GM18520 (cell line): ENCODE results near the gene ITPKB.
"Not testable (repeated sequence)": the region's sequence is repeated elsewhere in the genome, so short reads cannot be mapped to it uniquely, and the experiment has no call there.

Source experiments
- ATAC-seq: cut with Tn5 transposase; IDR thresholded peaks from one replicate; pipeline ENCODE4 v1.9.1; 2021; ENCODE audit not compliant: unreplicated experiment

Gene ITPKB

DNA sequence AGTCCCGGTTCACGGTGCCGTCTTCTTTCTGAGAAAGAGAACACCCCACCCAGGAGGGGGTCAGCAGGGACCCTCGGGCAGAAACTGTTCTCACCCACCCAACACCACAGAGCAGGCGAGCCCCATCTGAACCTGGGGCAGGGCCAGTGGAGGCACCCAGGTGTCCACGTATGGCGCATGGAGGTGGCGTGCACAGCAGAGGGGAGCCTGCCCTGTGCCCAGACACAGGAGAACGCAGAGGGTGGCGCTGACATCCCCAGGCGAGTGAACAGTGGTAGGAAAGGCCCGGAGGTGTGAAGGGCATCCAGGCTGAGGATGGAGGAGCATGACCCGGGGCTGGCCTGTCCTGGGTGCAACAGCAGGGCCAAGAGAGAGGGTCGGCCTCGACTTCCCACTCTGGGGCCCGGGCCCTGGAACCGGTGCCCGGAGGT is 99.4 kb downstream of the ITPKB start:
- ATAC-seq, result no peak

DNA sequence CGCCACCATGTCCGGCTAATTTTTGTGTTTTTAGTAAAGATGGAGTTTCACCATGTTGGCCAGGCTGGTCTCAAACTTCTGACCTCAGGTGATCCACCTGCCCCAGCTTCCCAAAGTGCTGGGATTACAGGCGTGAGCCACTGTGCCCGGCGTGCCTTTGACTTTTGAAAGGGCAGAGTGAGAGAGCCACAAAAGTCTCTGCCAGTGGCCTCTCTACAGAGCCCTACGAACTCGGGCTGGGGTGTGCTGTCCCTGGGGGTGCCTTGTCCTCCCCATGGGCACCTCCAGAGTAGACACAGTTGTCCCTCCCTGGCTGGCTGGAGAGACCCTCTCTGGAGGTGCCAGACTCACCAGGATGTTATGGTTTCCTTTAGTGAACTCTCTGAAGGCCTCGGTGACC is 99.9 kb downstream of the ITPKB start:
- not testable (repeated sequence) for ATAC-seq

DNA sequence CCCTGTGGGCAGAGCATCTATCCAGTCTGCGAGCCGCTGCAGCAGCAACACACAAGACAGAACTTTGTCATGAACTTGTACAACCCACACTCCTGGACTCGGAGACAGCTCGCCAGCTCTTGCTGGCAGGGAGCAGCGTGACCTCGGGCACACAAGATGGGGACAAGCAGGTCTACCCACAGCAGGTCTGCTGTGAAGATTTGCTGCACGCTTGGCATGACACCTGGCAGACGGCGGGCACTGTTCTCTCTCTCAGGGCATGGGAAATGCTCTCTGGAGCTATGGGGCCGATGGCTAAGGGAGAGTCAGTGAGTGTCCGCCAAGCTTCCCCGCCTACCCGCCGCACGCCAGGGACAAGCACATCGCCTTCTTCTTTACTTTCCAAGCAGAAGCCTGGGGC is 100.5 kb downstream of the ITPKB start:
- no peak for ATAC-seq

DNA sequence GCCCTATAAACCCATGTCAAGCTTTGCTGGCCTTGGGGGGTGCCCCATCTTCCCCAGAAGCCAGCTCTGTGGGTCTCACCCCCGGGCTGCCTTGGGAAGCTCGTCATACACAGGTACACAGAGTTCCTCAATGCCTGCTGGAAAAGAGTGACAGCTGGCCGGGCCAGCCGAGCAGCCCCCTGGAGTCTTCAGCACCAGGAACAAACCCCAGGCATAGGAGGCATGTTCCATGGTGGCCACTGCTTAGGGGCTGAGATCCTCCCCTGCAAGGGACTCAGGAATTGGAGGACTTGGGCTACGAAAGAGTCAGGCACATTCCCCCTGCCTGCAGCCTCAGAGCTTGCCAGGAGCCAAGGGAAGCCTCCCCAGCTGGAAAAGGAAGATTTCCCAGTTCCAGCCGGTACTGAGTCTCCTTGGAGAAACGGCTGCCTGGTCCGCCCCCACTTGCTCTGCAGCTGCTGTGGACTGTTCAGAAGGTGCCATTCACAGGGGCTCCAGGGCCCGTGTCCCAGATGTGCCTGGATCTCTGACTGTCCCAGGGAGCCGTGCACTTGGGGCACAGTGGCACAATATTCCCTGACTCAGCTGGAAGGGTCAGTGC is 101.0 kb downstream of the ITPKB start:
- no peak for ATAC-seq

- ATAC-seq, result no peak
Observed at GRCh38 chr1:226637147-226637935, 101.7 kb downstream of the ITPKB start.

- no peak for ATAC-seq
Observed at GRCh38 chr1:226636847-226637096, 102.3 kb downstream of the ITPKB start.

DNA sequence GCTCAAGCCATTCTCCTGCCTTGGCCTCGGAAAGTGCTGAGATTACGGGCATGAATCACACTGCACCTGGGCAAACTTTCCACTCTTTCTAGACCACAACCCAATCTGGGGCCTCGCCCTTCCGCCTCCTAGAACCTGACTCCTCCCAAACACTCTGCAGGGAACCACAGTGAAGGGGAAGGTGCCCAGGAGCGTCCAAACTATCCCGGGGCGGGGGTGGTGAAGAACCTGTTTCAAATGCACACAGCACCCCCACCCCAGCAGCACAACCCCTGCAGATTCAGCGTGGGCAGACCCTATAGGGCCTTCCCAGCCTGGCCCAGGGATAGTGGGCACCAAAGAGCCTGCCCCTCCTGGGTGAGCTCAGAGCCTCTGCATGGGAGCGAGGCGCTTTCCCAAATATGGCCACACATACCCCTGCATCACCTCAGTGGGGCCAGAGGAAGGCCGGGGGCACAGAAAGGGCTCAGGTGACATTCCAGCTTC is 103.6 kb downstream of the ITPKB start:
- ATAC-seq, result no peak

DNA sequence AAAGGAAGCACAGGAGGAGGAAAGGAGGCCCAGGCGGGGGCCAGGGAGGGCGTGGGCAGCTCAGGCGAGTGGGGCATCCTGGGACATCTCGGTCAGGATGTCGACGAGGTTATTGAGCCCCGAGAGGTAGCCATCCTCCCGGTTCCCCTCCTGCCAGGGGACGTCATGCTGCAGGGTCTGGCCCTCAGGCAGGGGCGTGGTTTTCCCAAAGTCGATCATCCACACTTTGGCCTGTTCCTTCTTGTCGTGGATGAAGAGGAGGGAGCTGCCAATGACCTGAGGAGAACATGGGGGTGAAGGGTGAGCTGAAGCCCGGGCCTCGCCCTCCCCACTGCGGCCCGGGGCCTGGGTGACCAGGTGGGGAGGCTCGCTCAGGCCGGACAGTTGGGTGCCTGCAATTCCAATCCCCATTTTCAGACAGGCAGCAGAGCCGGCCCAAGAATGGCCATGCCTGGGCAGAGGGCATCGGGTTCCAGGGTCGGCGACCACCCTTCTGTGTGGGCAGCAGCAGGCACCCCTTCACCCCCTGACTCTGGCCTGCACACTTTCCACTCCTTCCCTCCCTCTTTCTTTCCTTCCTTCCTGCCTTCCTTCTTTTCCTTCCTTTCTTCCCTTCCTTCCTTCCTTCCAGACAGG is 104.4 kb downstream of the ITPKB start:
- no peak for ATAC-seq

DNA sequence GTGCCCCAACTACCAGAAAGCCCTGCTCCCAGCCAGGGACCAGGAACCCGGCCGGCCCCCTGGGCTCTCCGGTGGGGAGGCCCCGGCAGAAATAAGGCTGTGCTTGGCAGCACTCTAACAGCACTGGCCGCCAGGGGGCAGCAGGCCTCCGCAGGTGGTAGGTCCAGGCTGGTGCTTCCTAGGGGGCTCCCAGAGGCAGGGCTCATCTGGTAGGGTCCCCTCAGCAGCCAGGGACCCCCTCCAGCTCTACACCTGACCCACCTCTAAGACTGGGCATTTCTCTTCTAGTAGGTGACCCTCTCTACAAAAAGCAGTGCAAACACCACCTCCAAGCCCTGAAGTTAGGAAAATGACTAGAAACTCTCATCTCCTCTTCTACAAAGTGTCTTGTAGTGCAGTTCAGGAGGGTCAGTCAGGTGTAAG is 104.9 kb downstream of the ITPKB start:
- peak; percentile 67 for ATAC-seq

DNA sequence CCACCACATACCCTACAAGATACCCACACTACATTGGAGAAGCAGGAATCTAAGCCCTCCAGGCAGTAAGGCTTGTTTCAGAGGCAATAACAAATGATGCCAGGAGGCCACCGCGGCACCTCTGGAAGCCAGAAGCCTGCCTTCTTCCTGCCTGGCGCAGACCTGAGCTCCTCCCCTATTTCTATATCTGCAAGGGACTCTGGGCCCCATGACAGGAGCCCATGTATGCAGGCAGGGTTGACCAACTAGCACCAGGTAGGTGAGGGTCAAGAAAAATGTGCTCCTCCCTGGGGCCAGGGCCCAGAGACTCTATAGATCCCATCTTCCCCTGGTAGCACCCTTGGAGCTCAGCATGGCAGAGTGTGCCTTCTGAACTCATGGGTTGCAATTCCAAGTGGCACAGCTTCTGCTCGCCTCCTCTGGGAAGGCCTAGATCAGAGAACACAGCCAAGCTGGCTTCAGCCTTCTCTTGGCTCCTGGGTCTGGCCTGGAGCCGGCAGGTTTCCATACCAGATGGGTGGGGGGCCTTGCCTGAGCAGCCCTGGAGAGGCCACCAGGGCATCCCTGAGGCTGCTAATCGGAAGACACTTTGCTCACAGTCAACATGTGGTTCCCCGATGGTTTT is 105.4 kb downstream of the ITPKB start:
- peak; percentile 6 for ATAC-seq

DNA sequence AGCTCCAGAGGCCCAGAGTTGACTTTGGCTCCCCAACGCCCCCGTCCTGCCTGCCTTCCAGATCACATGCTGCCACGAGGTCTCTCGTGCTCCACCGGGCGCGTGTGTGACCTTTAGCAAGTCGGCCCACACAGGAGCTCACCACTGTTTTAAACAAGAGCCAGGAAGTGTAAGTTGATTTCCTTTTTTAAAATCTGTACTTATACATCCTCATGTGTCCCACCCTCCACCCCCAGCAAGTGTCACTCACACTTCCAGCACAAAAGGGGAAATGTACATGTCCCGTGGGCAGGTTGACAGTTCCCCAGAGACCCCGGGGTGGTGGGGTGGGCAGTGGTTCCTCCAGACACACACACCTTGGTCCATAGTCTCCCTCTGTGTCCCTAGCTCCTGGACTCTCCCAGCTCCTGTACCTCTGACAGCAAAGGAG is 106.1 kb downstream of the ITPKB start:
- no peak for ATAC-seq

DNA sequence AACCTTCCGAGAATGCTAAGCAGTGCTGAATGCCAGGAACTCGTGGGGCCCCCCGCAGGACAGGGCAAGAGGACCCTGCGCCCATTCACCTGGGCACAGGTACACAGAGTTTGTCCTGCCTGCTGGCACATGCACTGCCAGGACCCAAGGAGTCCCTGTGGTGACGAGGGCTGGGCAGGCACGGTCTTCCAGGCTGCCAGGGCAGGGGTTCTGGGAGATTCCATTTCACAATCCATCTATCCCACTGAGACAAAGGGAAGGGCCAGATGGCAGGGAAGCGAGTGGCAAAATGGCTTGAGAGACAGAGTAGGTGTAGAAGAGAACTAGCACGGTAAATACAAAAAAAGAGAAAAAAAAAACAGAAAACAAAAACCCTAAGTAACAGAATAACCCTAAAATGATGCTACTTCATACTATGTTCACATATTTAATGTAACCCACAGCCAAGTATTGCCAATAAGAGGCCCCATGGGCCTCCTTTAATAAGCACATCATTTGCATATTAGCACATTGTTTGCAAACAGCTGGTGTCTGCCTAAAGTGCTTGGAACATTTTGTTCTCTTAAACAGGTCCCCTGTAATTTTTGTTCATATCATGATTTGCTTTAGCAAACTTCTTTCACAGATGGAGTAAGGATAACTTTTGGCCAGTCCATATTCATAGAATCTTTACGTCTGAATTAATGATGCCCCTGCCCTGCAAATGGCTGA is 106.8 kb downstream of the ITPKB start:
- ATAC-seq, result no peak

DNA sequence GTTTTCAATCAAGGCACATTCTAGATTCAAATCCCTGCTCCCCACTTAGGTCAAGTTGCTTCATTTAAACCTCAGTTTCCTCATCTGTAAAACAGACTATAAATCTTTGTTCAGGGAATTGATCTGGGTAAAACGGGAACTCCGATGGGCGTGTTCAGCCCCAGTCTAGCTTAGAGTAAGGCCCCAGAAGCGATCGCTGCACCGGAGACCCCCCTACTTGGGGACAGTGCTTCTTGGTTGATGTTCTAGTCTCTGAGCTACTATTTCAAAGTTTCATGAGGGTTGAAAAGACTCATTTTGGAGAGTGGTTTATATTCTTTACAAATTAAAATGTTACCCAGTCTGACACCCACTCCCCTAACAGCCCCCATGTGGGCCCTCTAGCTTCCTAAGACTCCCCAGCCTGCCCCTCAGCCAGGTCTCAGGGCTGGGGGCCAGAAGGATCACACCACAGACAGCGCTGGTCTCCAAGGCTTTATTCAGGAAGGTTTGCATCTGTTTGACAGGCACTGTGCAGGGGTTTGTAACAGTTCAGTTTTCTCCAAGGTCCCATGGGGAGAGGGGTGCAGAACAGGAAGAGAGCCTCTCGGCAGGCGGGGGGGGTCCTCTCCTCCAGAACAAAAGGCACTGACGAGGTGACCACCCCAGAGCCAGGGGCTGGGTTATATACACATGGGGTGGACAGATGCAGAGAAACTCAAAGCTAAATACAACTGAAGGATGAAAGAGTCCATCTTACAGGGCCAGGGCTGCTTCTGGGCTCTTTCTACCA is 107.7 kb downstream of the ITPKB start:
- ATAC-seq, result no peak

- no peak for ATAC-seq
Observed at GRCh38 chr1:226630592-226630991, 108.5 kb downstream of the ITPKB start.

- ATAC-seq, result no peak
Observed at GRCh38 chr1:226629896-226630550, 109.1 kb downstream of the ITPKB start.

GRCh38 chr1:226629210-226629895 is 109.7 kb downstream of the ITPKB start:
- no peak for ATAC-seq

DNA sequence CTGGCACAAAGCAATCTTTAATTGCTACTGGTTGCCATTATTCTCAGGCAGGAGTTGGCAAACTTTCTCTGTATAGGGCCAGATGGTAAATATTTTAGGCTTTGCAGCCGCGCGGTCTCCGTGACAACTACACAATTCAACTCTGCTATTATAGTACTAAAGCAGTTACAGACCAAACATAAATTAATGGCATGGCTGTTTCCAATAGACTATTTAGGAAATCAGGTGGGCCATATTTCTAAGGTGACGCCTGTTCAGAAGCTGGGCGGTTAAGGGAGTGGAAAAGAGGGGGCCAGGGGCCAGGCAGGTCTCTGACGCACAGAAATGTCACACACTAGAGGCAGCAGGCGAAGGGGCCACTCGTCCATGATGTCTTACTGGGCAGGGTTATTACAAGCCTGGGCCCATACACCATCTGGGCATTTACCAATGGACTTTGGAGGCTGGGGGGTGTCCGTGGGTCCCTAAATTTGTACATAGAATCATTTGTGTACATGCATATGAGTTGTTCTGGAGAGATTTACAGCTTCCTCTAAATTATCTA is 110.4 kb downstream of the ITPKB start:
- no peak for ATAC-seq

GRCh38 chr1:226627924-226628611 is 111.0 kb downstream of the ITPKB start:
- ATAC-seq, result no peak
